Epithelial cell of esophagus (primary cell): Measurements from ENCODE around the gene S100A6.

Experiments
- DNase-seq: peaks from one replicate; pipeline ENCODE4 v3.0.0; 2010; ENCODE audit warnings: low read depth
- H3K4me3 ChIP-seq: 2 replicates; pipeline ENCODE4 v1.5.1; 2011; ENCODE audit warnings: mild to moderate bottlenecking, low read length, control low read depth
- CTCF ChIP-seq: IDR thresholded peaks from 2 replicates; pipeline ENCODE4 v1.5.1; 2011; ENCODE audit warnings: low read depth, mild to moderate bottlenecking, low read length, control low read depth, inconsistent platforms; ENCODE audit not compliant: insufficient read depth; ENCODE audit errors: missing control alignments

Gene S100A6

GRCh38 chr1:153561466-153561985 is 25.7 kb upstream of the S100A6 start:
- DNase-seq, result peak; percentile 76
- TF ChIP-seq CTCF, result no peak
- H3K4me3 ChIP-seq, result peak overlapping the region; percentile 96

GRCh38 chr1:153560771-153561465 is 25.1 kb upstream of the S100A6 start:
- peak overlapping the region; percentile 3 for H3K4me3 ChIP-seq
- TF ChIP-seq CTCF, result no peak
- DNase-seq, result peak; percentile 71

GRCh38 chr1:153560241-153560640 is 24.4 kb upstream of the S100A6 start:
- peak; percentile 76 for DNase-seq
- TF ChIP-seq CTCF, result no peak

GRCh38 chr1:153557877-153558276 is 22.1 kb upstream of the S100A6 start:
- no peak overlapping the region for H3K4me3 ChIP-seq
- DNase-seq, result peak; percentile 52
- TF ChIP-seq CTCF, result no peak

More at GRCh38 chr1:153560241-153560640, 24.4 kb upstream of the S100A6 start:
- H3K4me3 ChIP-seq, result no peak overlapping the region

- no peak overlapping the region for H3K4me3 ChIP-seq
- peak; percentile 14 for DNase-seq
- TF ChIP-seq CTCF, result no peak
These were observed 20.6 kb upstream of the S100A6 start for GRCh38 chr1:153556348-153556747.

GRCh38 chr1:153553830-153554541 is 18.2 kb upstream of the S100A6 start:
- DNase-seq, result peak; percentile 28
- H3K4me3 ChIP-seq, result no peak overlapping the region
- no peak for TF ChIP-seq CTCF

- no peak for DNase-seq
- H3K4me3 ChIP-seq, result no peak overlapping the region
- no peak for TF ChIP-seq CTCF
These were observed 17.3 kb upstream of the S100A6 start for GRCh38 chr1:153553096-153553495.
